GM19328 (cell line): Measurements from ENCODE around the gene HIC1.
A peak's percentile ranks its signal among the peaks of the same experiment; 100 is the strongest.

ENCODE experiments used
- ATAC-seq: cut with Tn5 transposase; IDR thresholded peaks from one replicate; pipeline ENCODE4 v1.9.1; 2021; ENCODE audit warnings: mild to moderate bottlenecking, moderate library complexity; ENCODE audit not compliant: unreplicated experiment

Gene HIC1

GRCh38 chr17:2042933-2043332 lies 12.0 kb upstream of the HIC1 start:
- ATAC-seq, result no peak

GRCh38 chr17:2043785-2044184 lies 11.1 kb upstream of the HIC1 start:
- ATAC-seq, result no peak

GRCh38 chr17:2044263-2044894 lies 10.5 kb upstream of the HIC1 start:
- no peak for ATAC-seq

- ATAC-seq, result no peak
Measured at GRCh38 chr17:2047590-2047989, 7.3 kb upstream of the HIC1 start.

GRCh38 chr17:2048805-2049204 lies 6.1 kb upstream of the HIC1 start:
- no peak for ATAC-seq

GRCh38 chr17:2049333-2050299 lies 5.3 kb upstream of the HIC1 start:
- peak; percentile 53 for ATAC-seq

GRCh38 chr17:2050300-2051060 lies 4.4 kb upstream of the HIC1 start:
- no peak for ATAC-seq

- ATAC-seq, result no peak
Measured at GRCh38 chr17:2051061-2051932, 3.6 kb upstream of the HIC1 start.

GRCh38 chr17:2051933-2052559 lies 2.9 kb upstream of the HIC1 start:
- no peak for ATAC-seq

- ATAC-seq, result no peak
Measured at GRCh38 chr17:2053380-2054261, 1.3 kb upstream of the HIC1 start.

- no peak for ATAC-seq
Measured at GRCh38 chr17:2054262-2054511, 716 bp upstream of the HIC1 start.

GRCh38 chr17:2055292-2056205 lies 646 bp downstream of the HIC1 start:
- ATAC-seq, result no peak

GRCh38 chr17:2056206-2057174 lies 1.6 kb downstream of the HIC1 start:
- ATAC-seq, result no peak

- no peak for ATAC-seq
Measured at GRCh38 chr17:2057175-2057759, 2.4 kb downstream of the HIC1 start.

GRCh38 chr17:2057760-2058585 lies 3.1 kb downstream of the HIC1 start:
- no peak for ATAC-seq
